CD4-positive, alpha-beta T cell treated with Interleukin-21 for 1 hour (primary cell): ENCODE measurements around the gene FGF18.
A peak's percentile ranks its signal among the peaks of the same experiment; 100 is the strongest.
"Not testable (repeated sequence)": the region's sequence is repeated elsewhere in the genome, so short reads cannot be mapped to it uniquely, and the experiment has no call there.

ENCODE experiments used
- DNase-seq: peaks from one replicate; pipeline ENCODE4 v3.0.0-alpha.2; 2020

FGF18 gene

GRCh38 chr5:171401167-171401947, 18.1 kb upstream of the FGF18 start:
- DNase-seq, result no peak

GRCh38 chr5:171402751-171403150, 16.7 kb upstream of the FGF18 start:
- DNase-seq, result not testable (repeated sequence)

GRCh38 chr5:171405615-171406014, 13.8 kb upstream of the FGF18 start:
- DNase-seq, result no peak

- DNase-seq, result no peak
These were observed 12.2 kb upstream of the FGF18 start for GRCh38 chr5:171407234-171407633.

- no peak for DNase-seq
These were observed 10.0 kb upstream of the FGF18 start for GRCh38 chr5:171409164-171410136.

- DNase-seq, result no peak
These were observed 9.3 kb upstream of the FGF18 start for GRCh38 chr5:171410181-171410580.

GRCh38 chr5:171412186-171412585, 7.3 kb upstream of the FGF18 start:
- DNase-seq, result no peak

GRCh38 chr5:171413153-171413910, 6.1 kb upstream of the FGF18 start:
- no peak for DNase-seq

- not testable (repeated sequence) for DNase-seq
These were observed 5.5 kb upstream of the FGF18 start for GRCh38 chr5:171413993-171414392.

GRCh38 chr5:171415115-171415730, 4.2 kb upstream of the FGF18 start:
- no peak for DNase-seq

- no peak for DNase-seq
These were observed 3.0 kb upstream of the FGF18 start for GRCh38 chr5:171416160-171417049.

- DNase-seq, result peak; percentile 47
These were observed 998 bp upstream of the FGF18 start for GRCh38 chr5:171418316-171418981.

- no peak for DNase-seq
These were observed 412 bp downstream of the FGF18 start for GRCh38 chr5:171419688-171420430.

GRCh38 chr5:171420431-171421241, 1.2 kb downstream of the FGF18 start:
- no peak for DNase-seq

GRCh38 chr5:171421331-171422262, 2.1 kb downstream of the FGF18 start:
- DNase-seq, result no peak

- no peak for DNase-seq
These were observed 3.0 kb downstream of the FGF18 start for GRCh38 chr5:171422495-171422894.

GRCh38 chr5:171422902-171423663, 3.6 kb downstream of the FGF18 start:
- DNase-seq, result no peak
